ENCODE data around the gene TIPARP.

DNA sequence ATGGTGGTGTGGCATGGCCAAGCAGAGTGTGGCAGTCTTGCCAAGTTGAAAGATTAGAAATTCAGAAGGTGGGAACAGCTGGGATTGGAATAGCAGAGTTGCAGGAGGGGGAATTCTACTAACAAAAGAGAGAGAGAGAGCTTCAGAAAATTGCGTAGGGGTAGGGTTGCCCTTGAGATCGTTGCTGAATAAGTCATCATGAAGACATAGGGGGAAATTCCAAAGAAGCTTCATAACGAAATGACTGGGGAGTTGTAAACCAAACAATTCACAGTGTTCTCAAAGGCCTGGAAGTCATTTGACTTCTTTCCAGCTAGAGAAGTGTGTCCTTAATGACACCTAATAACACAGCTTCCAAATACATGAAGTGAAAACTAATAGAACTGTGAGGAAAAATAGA, 26.3 kb upstream of the TIPARP start:
- TF ChIP-seq, protein P1, sequence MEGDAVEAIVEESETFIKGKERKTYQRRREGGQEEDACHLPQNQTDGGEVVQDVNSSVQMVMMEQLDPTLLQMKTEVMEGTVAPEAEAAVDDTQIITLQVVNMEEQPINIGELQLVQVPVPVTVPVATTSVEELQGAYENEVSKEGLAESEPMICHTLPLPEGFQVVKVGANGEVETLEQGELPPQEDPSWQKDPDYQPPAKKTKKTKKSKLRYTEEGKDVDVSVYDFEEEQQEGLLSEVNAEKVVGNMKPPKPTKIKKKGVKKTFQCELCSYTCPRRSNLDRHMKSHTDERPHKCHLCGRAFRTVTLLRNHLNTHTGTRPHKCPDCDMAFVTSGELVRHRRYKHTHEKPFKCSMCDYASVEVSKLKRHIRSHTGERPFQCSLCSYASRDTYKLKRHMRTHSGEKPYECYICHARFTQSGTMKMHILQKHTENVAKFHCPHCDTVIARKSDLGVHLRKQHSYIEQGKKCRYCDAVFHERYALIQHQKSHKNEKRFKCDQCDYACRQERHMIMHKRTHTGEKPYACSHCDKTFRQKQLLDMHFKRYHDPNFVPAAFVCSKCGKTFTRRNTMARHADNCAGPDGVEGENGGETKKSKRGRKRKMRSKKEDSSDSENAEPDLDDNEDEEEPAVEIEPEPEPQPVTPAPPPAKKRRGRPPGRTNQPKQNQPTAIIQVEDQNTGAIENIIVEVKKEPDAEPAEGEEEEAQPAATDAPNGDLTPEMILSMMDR (IDR thresholded peaks at IDR 0.05; ENCODE audit: low read depth, low read length, missing input control) = no peak
- TF ChIP-seq RXRA (IDR thresholded peaks at IDR 0.05) (no peak), JUND (IDR thresholded peaks at IDR 0.05) (no peak)
